ENCODE results near the gene MYO1G. TPM values are rescaled to one million over a fixed set of nuclear protein-coding genes. Genes with fewer than 3 reads are reported as not detected.

The MYO1G gene
- total RNA-seq, 1 donor from 2014 or later: 0.77 TPM

GRCh38 chr7:44969049-44969700 is 9.6 kb downstream of the MYO1G start:
- no peaks in the 10 kb centered on the region for H3K36me3 ChIP-seq
- intact Hi-C loops (cut with micrococcal nuclease): no loop called here
- no peak for DNase-seq

GRCh38 chr7:44967571-44968446 is 11.0 kb downstream of the MYO1G start:
- Histone ChIP-seq H3K27ac (replicated peaks) (no peak overlapping the region), H3K27me3 (ENCODE audit: low read depth) (peaks cover 7% of the 10 kb centered on the region), H3K4me3 (no peak overlapping the region), H3K9me3 (replicated peaks) (no peaks in the 10 kb centered on the region), H3K36me3 (no peaks in the 10 kb centered on the region), H3K4me1 (peaks cover 4% of the 10 kb centered on the region)
- intact Hi-C loops (cut with micrococcal nuclease): no loop called here
- TF ChIP-seq CTCF (IDR thresholded peaks at IDR 0.05; ENCODE audit: borderline replicate concordance): peak; percentile 47
- no peak for DNase-seq

More at GRCh38 chr7:44969049-44969700, 9.6 kb downstream of the MYO1G start:
- Histone ChIP-seq H3K4me1 (no peaks in the 10 kb centered on the region), H3K27me3 (ENCODE audit: low read depth) (no peaks in the 10 kb centered on the region), H3K9me3 (replicated peaks) (no peaks in the 10 kb centered on the region), H3K4me3 (no peak overlapping the region), H3K27ac (replicated peaks) (no peak overlapping the region)
- TF ChIP-seq CTCF (IDR thresholded peaks at IDR 0.05; ENCODE audit: borderline replicate concordance): no peak

- Histone ChIP-seq H3K27ac (replicated peaks) (no peak overlapping the region), H3K4me3 (no peak overlapping the region), H3K27me3 (ENCODE audit: low read depth) (peaks cover 16% of the 10 kb centered on the region), H3K36me3 (no peaks in the 10 kb centered on the region), H3K4me1 (peaks cover 12% of the 10 kb centered on the region), H3K9me3 (replicated peaks) (no peaks in the 10 kb centered on the region)
- TF ChIP-seq CTCF (IDR thresholded peaks at IDR 0.05; ENCODE audit: borderline replicate concordance): no peak
- DNase-seq: no peak
- intact Hi-C loops (cut with micrococcal nuclease): no loop called here
These were observed 11.9 kb downstream of the MYO1G start for GRCh38 chr7:44966731-44967538.

- Histone ChIP-seq H3K4me1 (peaks cover 12% of the 10 kb centered on the region), H3K9me3 (replicated peaks) (no peaks in the 10 kb centered on the region), H3K4me3 (no peak overlapping the region), H3K27ac (replicated peaks) (no peak overlapping the region), H3K36me3 (no peaks in the 10 kb centered on the region), H3K27me3 (ENCODE audit: low read depth) (peaks cover 17% of the 10 kb centered on the region)
- TF ChIP-seq CTCF (IDR thresholded peaks at IDR 0.05; ENCODE audit: borderline replicate concordance): no peak
- intact Hi-C loops (cut with micrococcal nuclease): no loop called here
- DNase-seq: no peak
These were observed 12.7 kb downstream of the MYO1G start for GRCh38 chr7:44965937-44966730.

All from left ventricle myocardium inferior (tissue), 1 donor.